Stimulated activated CD4-positive, alpha-beta T cell treated with anti-CD3 and anti-CD28 coated beads, Interleukin-2, amount 100 ng/mL, for 4 hours (primary cell): Measurements from ENCODE around the gene EAF1.
"Not testable (repeated sequence)": the region's sequence is repeated elsewhere in the genome, so short reads cannot be mapped to it uniquely, and the experiment has no call there.

Source experiments
- DNase-seq: peaks from one replicate; pipeline ENCODE4 v3.0.0-alpha.2; 2020; ENCODE audit warnings: low read depth

The EAF1 gene

GRCh38 chr3:15479400-15480224, 52.2 kb downstream of the EAF1 start:
- no peak for DNase-seq

DNA sequence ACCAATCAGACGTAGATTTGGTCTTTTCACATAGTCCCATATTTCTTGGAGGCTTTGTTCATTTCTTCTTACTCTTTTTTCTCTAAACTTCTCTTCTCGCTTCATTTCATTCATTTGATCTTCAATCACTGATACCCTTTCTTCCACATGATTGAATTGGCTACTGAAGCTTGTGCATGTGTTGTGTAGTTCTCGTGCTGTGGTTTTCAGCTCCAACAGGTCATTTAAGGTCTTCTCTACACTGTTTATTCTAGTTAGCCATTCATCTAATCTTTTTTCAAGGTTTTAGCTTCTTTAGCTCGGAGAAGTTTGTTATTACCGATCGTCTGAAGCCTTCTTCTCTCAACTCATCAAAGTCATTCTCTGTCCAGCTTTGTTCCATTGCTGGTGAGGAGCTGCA, 57.2 kb downstream of the EAF1 start:
- DNase-seq = not testable (repeated sequence)

DNA sequence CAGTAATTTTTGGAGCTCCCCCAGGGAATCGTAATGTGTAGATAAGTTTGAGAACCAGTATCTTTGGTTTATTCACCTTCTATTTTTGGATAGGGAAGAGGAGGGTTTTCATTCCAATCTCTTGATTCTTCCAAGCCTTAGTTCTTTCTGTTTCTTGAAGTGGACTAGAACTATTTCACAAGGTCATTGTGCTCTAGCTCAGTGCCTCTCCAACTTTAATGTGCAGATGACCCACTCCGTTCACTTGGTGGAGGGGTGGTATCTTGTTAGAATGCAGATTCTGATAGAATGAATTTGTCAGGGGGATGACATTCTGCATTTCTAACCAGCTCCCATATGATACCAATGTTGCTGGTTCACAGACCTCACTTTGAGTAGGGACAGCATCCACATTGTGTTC, 58.6 kb downstream of the EAF1 start:
- no peak for DNase-seq

GRCh38 chr3:15486979-15487378, 59.6 kb downstream of the EAF1 start:
- DNase-seq = no peak

DNA sequence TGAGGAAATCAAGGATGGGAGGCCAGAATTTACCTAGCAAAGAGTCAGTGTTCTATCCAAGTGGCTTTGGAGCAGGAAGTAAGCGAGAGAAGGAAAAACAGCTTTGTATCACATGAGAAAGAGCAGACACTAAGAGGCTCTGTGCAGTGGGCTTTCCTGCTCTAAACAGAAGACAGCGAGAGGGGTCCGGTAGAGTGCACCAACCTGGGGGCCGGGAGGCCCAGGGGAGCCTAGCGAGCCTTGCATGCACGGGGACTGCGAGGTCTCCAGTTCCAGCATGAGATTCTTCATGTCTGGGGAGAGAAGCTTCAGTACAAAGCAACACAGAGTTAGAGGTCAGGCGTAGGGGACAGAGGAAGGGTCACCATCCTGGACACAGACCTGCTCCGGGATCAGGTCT, 60.6 kb downstream of the EAF1 start:
- no peak for DNase-seq

GRCh38 chr3:15490158-15490557, 62.8 kb downstream of the EAF1 start:
- DNase-seq = no peak

GRCh38 chr3:15491143-15491542, 63.7 kb downstream of the EAF1 start:
- DNase-seq = no peak
